ENCODE results near the gene AKAP6.

AKAP6 gene

GRCh38 chr14:32654106-32654505, 325.0 kb downstream of the AKAP6 start:
- Histone ChIP-seq H3K36me3 (ENCODE audit: control insufficient read depth, insufficient read depth, low read length) (no peaks in the 10 kb centered on the region), H3K9me3 (ENCODE audit: control insufficient read depth, low read length) (no peaks in the 10 kb centered on the region), H3K27me3 (replicated peaks; ENCODE audit: control insufficient read depth, insufficient read depth, low read length, poor library complexity, severe bottlenecking) (no peaks in the 10 kb centered on the region), H3K4me3 (ENCODE audit: insufficient read depth, low read depth, low read length, poor library complexity, severe bottlenecking) (no peak overlapping the region), H3K4me1 (ENCODE audit: control insufficient read depth, insufficient read depth, low read length, poor library complexity, severe bottlenecking) (no peaks in the 10 kb centered on the region), H3K27ac (ENCODE audit: insufficient read depth, low read length, poor library complexity, severe bottlenecking) (no peak overlapping the region)
- DNase-seq, result no peak

GRCh38 chr14:32656601-32657000, 327.5 kb downstream of the AKAP6 start:
- no peaks in the 10 kb centered on the region for H3K4me1 ChIP-seq (ENCODE audit: control insufficient read depth, insufficient read depth, low read length, poor library complexity, severe bottlenecking)
- no peak overlapping the region for H3K4me3 ChIP-seq (ENCODE audit: insufficient read depth, low read depth, low read length, poor library complexity, severe bottlenecking)
- H3K27ac ChIP-seq (ENCODE audit: insufficient read depth, low read length, poor library complexity, severe bottlenecking), result no peak overlapping the region
- no peaks in the 10 kb centered on the region for H3K36me3 ChIP-seq (ENCODE audit: control insufficient read depth, insufficient read depth, low read length)
- H3K27me3 ChIP-seq (replicated peaks; ENCODE audit: control insufficient read depth, insufficient read depth, low read length, poor library complexity, severe bottlenecking), result no peaks in the 10 kb centered on the region
- no peak for DNase-seq
- no peaks in the 10 kb centered on the region for H3K9me3 ChIP-seq (ENCODE audit: control insufficient read depth, low read length)

DNA sequence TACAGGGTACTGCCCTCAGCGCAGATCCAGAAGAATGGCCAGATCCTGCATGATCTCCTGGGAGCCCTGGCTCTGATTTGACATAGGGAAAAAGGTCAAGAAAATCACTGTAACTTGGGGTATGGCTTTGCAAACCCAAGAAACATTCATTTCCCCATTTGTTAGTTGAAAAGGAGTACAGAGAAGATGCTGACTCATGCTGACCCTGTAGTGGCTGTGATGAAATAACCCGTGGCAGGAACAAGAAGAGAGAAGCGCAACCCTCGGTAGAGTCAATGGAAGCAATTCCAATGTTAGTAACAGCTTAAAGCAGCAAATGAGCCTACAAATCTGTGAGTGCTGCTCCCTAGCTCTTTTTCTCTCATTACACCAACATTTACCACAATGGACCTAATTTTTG, 328.0 kb downstream of the AKAP6 start:
- no peak overlapping the region for H3K27ac ChIP-seq (ENCODE audit: insufficient read depth, low read length, poor library complexity, severe bottlenecking)
- no peaks in the 10 kb centered on the region for H3K9me3 ChIP-seq (ENCODE audit: control insufficient read depth, low read length)
- H3K4me1 ChIP-seq (ENCODE audit: control insufficient read depth, insufficient read depth, low read length, poor library complexity, severe bottlenecking), result no peaks in the 10 kb centered on the region
- no peaks in the 10 kb centered on the region for H3K36me3 ChIP-seq (ENCODE audit: control insufficient read depth, insufficient read depth, low read length)
- H3K4me3 ChIP-seq (ENCODE audit: insufficient read depth, low read depth, low read length, poor library complexity, severe bottlenecking), result no peak overlapping the region
- no peaks in the 10 kb centered on the region for H3K27me3 ChIP-seq (replicated peaks; ENCODE audit: control insufficient read depth, insufficient read depth, low read length, poor library complexity, severe bottlenecking)
- no peak for DNase-seq

DNA sequence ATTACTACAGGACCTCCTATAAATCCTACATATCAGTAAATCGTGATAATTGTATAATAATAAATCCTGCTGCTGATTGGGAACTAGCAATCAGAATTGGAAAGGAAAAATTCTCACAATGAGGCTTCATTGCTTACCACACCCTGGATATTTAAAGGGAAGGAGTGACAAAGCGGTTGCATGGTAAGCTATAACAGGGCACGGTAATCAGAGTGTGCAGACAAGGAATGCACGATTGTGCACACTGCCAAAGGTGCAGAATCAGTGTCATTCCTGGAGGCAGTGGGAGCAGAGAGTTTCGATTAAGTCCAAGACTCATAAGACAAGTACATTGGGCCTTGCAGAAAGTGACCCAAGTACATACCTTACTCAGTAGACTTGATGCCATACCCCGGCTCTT, 332.1 kb downstream of the AKAP6 start:
- DNase-seq, result no peak
- H3K4me1 ChIP-seq (ENCODE audit: control insufficient read depth, insufficient read depth, low read length, poor library complexity, severe bottlenecking), result no peaks in the 10 kb centered on the region
- no peak overlapping the region for H3K27ac ChIP-seq (ENCODE audit: insufficient read depth, low read length, poor library complexity, severe bottlenecking)
- H3K9me3 ChIP-seq (ENCODE audit: control insufficient read depth, low read length), result no peaks in the 10 kb centered on the region
- no peaks in the 10 kb centered on the region for H3K36me3 ChIP-seq (ENCODE audit: control insufficient read depth, insufficient read depth, low read length)
- H3K4me3 ChIP-seq (ENCODE audit: insufficient read depth, low read depth, low read length, poor library complexity, severe bottlenecking), result no peak overlapping the region
- no peaks in the 10 kb centered on the region for H3K27me3 ChIP-seq (replicated peaks; ENCODE audit: control insufficient read depth, insufficient read depth, low read length, poor library complexity, severe bottlenecking)

- Histone ChIP-seq H3K27ac (ENCODE audit: insufficient read depth, low read length, poor library complexity, severe bottlenecking) (no peak overlapping the region), H3K4me3 (ENCODE audit: insufficient read depth, low read depth, low read length, poor library complexity, severe bottlenecking) (no peak overlapping the region), H3K9me3 (ENCODE audit: control insufficient read depth, low read length) (no peaks in the 10 kb centered on the region), H3K36me3 (ENCODE audit: control insufficient read depth, insufficient read depth, low read length) (no peaks in the 10 kb centered on the region), H3K27me3 (replicated peaks; ENCODE audit: control insufficient read depth, insufficient read depth, low read length, poor library complexity, severe bottlenecking) (no peaks in the 10 kb centered on the region), H3K4me1 (ENCODE audit: control insufficient read depth, insufficient read depth, low read length, poor library complexity, severe bottlenecking) (no peaks in the 10 kb centered on the region)
- no peak for DNase-seq
Measured at GRCh38 chr14:32662211-32662610, 333.1 kb downstream of the AKAP6 start.

DNA sequence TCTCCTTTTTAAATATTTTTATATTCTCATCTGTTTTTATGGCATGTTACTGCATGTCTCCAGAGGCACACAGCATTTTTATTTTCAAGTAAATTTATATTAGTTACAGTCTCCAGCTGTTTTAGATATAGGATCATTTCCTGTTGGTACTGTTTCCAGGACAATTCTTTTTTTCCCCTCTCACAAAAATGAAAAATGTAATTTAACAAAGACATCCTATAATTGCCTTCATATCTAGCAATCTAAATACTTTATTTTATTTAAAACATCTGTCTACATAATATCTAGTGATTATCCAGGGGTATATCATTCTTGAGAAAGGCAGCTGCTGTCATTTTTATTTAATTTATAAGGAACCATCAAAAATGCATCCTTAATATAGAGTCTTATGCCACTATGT, 337.2 kb downstream of the AKAP6 start:
- no peaks in the 10 kb centered on the region for H3K27me3 ChIP-seq (replicated peaks; ENCODE audit: control insufficient read depth, insufficient read depth, low read length, poor library complexity, severe bottlenecking)
- H3K36me3 ChIP-seq (ENCODE audit: control insufficient read depth, insufficient read depth, low read length), result no peaks in the 10 kb centered on the region
- no peak overlapping the region for H3K4me3 ChIP-seq (ENCODE audit: insufficient read depth, low read depth, low read length, poor library complexity, severe bottlenecking)
- H3K9me3 ChIP-seq (ENCODE audit: control insufficient read depth, low read length), result no peaks in the 10 kb centered on the region
- no peak for DNase-seq
- H3K4me1 ChIP-seq (ENCODE audit: control insufficient read depth, insufficient read depth, low read length, poor library complexity, severe bottlenecking), result no peaks in the 10 kb centered on the region
- H3K27ac ChIP-seq (ENCODE audit: insufficient read depth, low read length, poor library complexity, severe bottlenecking), result no peak overlapping the region

DNA sequence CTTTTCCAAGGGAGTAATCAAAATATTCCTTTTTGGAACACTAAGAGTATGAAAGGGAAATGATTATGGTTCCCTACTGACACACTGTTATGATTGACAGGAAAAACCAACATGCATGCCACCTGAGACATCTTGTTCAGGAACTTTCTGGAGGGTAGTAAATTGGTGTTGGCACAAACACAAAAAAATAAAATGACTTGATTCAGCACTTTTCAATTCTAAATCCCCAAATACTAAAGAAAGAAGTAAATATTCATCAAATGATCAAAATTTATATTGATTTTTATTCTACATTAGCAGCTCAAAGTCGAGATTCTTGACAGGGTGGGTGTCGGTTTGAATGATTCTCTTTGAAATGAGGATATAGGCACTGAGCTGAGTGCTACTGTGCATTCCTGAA, 338.2 kb downstream of the AKAP6 start:
- Histone ChIP-seq H3K4me1 (ENCODE audit: control insufficient read depth, insufficient read depth, low read length, poor library complexity, severe bottlenecking) (no peaks in the 10 kb centered on the region), H3K27ac (ENCODE audit: insufficient read depth, low read length, poor library complexity, severe bottlenecking) (no peak overlapping the region), H3K4me3 (ENCODE audit: insufficient read depth, low read depth, low read length, poor library complexity, severe bottlenecking) (no peak overlapping the region), H3K36me3 (ENCODE audit: control insufficient read depth, insufficient read depth, low read length) (no peaks in the 10 kb centered on the region), H3K27me3 (replicated peaks; ENCODE audit: control insufficient read depth, insufficient read depth, low read length, poor library complexity, severe bottlenecking) (no peaks in the 10 kb centered on the region), H3K9me3 (ENCODE audit: control insufficient read depth, low read length) (no peaks in the 10 kb centered on the region)
- no peak for DNase-seq

DNA sequence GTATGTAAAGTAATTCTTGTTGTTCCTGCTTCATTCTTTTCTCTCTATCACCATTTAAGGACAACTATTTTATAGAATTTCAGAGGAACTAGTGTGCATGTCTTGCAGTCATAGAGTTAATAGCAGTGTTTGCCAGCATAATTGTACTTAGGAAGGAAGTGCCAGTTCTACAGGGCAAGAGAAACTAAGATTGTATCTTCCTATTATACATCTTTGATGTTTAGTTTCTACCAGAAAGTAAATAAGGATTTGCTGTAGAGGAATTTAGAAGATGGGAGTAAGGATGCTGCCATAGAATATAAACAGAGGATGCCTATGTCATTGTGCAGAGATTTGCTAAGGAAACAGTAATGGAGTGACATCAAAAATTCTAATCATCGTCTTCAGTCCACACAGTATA, 338.7 kb downstream of the AKAP6 start:
- no peak overlapping the region for H3K4me3 ChIP-seq (ENCODE audit: insufficient read depth, low read depth, low read length, poor library complexity, severe bottlenecking)
- no peaks in the 10 kb centered on the region for H3K4me1 ChIP-seq (ENCODE audit: control insufficient read depth, insufficient read depth, low read length, poor library complexity, severe bottlenecking)
- H3K27me3 ChIP-seq (replicated peaks; ENCODE audit: control insufficient read depth, insufficient read depth, low read length, poor library complexity, severe bottlenecking), result no peaks in the 10 kb centered on the region
- H3K9me3 ChIP-seq (ENCODE audit: control insufficient read depth, low read length), result no peaks in the 10 kb centered on the region
- H3K36me3 ChIP-seq (ENCODE audit: control insufficient read depth, insufficient read depth, low read length), result no peaks in the 10 kb centered on the region
- no peak for DNase-seq
- H3K27ac ChIP-seq (ENCODE audit: insufficient read depth, low read length, poor library complexity, severe bottlenecking), result no peak overlapping the region

- no peak overlapping the region for H3K4me3 ChIP-seq (ENCODE audit: insufficient read depth, low read depth, low read length, poor library complexity, severe bottlenecking)
- H3K27ac ChIP-seq (ENCODE audit: insufficient read depth, low read length, poor library complexity, severe bottlenecking), result no peak overlapping the region
- H3K4me1 ChIP-seq (ENCODE audit: control insufficient read depth, insufficient read depth, low read length, poor library complexity, severe bottlenecking), result no peaks in the 10 kb centered on the region
- H3K27me3 ChIP-seq (replicated peaks; ENCODE audit: control insufficient read depth, insufficient read depth, low read length, poor library complexity, severe bottlenecking), result no peaks in the 10 kb centered on the region
- no peaks in the 10 kb centered on the region for H3K36me3 ChIP-seq (ENCODE audit: control insufficient read depth, insufficient read depth, low read length)
- H3K9me3 ChIP-seq (ENCODE audit: control insufficient read depth, low read length), result no peaks in the 10 kb centered on the region
- DNase-seq, result no peak
Measured at GRCh38 chr14:32669391-32669790, 340.3 kb downstream of the AKAP6 start.

DNA sequence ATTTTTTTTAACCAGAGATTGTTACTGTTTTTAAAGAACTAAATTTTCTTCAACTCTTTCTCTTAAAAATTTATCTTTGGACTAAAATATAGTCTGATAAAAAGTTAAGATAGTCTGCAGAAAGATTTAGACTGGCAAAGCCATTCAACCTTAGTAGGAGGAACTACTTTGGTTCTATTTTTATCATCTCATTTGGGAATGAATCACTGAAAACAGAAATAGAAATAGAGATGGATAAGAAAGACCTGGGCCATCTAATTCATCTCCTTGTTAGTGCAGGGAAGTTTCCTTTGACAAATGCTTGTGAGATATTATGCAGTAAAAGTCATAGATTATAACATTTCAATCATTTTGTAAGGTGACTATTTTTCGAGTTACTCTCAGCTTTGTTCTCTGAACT, 346.3 kb downstream of the AKAP6 start:
- H3K27ac ChIP-seq (ENCODE audit: insufficient read depth, low read length, poor library complexity, severe bottlenecking), result no peak overlapping the region
- no peaks in the 10 kb centered on the region for H3K36me3 ChIP-seq (ENCODE audit: control insufficient read depth, insufficient read depth, low read length)
- no peaks in the 10 kb centered on the region for H3K27me3 ChIP-seq (replicated peaks; ENCODE audit: control insufficient read depth, insufficient read depth, low read length, poor library complexity, severe bottlenecking)
- no peak for DNase-seq
- no peaks in the 10 kb centered on the region for H3K9me3 ChIP-seq (ENCODE audit: control insufficient read depth, low read length)
- H3K4me3 ChIP-seq (ENCODE audit: insufficient read depth, low read depth, low read length, poor library complexity, severe bottlenecking), result no peak overlapping the region
- H3K4me1 ChIP-seq (ENCODE audit: control insufficient read depth, insufficient read depth, low read length, poor library complexity, severe bottlenecking), result no peaks in the 10 kb centered on the region

Data from effector memory CD4-positive, alpha-beta T cell (primary cell).